ES-I3 (cell line): Measurements from ENCODE around the gene ANXA3.
"Not testable (repeated sequence)": the region's sequence is repeated elsewhere in the genome, so short reads cannot be mapped to it uniquely, and the experiment has no call there.

Experiments
- H3K36me3 ChIP-seq: 2 replicates; pipeline ENCODE4 v1.6.1; 2013; ENCODE audit warnings: mild to moderate bottlenecking, low read length, control low read depth, moderate library complexity; ENCODE audit not compliant: insufficient read depth
- H3K4me1 ChIP-seq: 2 replicates; pipeline ENCODE4 v1.6.1; 2013; ENCODE audit warnings: mild to moderate bottlenecking, control low read depth, low read length; ENCODE audit not compliant: insufficient read depth
- H3K9ac ChIP-seq: 2 replicates; pipeline ENCODE4 v1.6.1; 2013; ENCODE audit warnings: low read depth, mild to moderate bottlenecking, low read length, moderate library complexity
- H3K9me3 ChIP-seq: 2 replicates; pipeline ENCODE4 v1.6.1; 2013; ENCODE audit warnings: mild to moderate bottlenecking, low read length, moderate library complexity; ENCODE audit not compliant: control insufficient read depth, insufficient read depth

The ANXA3 gene

DNA sequence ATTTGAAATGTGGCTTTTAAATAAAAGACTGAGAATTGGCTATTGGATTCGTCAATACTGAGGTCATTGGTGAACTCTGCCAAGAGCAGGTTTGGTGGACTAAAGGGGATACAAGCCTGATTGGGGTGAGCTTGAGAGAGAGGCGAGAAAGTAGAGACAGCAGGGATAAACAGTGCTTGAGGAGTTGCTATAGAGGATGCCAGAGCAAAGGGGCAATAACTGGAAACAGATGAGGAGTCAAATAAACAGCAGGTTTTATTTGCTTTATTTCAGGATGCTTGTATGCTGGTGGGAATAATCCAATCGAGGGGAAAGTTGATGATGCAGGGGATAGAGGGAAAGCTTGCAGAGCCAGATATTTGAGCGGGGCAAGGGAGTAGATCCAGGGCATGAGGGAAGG is 24.0 kb upstream of the ANXA3 start:
- no peaks in the 10 kb centered on the region for H3K9me3 ChIP-seq
- no peaks in the 10 kb centered on the region for H3K36me3 ChIP-seq
- no peak overlapping the region for H3K9ac ChIP-seq
- H3K4me1 ChIP-seq, result no peaks in the 10 kb centered on the region

DNA sequence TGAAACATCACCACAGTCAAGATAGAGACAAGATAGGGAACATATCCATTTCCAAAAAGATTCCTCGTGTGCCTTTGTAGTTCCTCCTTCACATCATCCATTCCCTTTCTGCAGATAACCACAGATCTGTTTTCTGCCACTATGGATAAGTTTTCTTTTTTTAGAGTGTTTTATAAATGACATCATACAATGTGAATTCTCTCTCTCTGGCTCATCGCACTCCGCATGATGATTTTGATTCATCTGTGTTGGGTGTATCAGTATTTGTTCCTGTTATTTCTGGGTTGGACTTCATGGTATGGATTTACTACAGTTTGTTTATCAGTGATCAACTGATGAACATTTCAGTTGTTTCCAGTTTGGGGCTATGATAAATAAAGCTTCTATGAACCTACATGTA is 23.2 kb upstream of the ANXA3 start:
- H3K9me3 ChIP-seq, result no peaks in the 10 kb centered on the region
- H3K9ac ChIP-seq, result no peak overlapping the region
- no peaks in the 10 kb centered on the region for H3K36me3 ChIP-seq
- no peaks in the 10 kb centered on the region for H3K4me1 ChIP-seq

DNA sequence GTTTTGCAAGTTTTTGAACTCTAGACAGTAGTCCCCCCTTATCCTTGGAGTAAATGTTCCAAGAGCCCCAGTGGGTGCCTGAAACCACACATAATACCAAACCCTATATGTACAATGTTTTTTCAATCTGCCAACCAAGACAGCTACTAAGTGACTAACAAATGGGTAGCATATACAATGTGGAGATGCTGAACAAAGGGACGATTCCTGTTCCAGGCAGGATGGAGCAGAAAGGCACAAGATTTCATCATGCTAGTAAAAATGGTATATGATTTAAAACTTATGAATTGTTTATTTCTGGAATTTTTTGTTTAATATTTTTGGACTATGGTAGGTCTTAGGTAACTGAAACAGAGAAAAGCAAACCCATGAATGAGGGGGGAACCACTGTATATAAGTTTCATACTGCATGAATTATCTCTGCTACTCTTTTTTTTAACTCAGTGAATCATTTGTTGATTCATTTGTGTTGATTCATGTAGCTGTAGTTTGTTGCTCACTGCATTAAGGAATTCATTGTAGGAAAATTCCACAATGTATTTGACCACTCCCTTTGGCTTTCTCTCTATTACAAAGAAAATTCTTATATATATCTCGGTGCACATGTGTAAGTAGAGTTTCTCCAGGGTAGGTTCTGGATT is 21.9 kb upstream of the ANXA3 start:
- Histone ChIP-seq H3K4me1 (peaks cover 12% of the 10 kb centered on the region), H3K9ac (no peak overlapping the region; the same call in 1 of the 2 replicates), H3K9me3 (no peaks in the 10 kb centered on the region), H3K36me3 (no peaks in the 10 kb centered on the region)

DNA sequence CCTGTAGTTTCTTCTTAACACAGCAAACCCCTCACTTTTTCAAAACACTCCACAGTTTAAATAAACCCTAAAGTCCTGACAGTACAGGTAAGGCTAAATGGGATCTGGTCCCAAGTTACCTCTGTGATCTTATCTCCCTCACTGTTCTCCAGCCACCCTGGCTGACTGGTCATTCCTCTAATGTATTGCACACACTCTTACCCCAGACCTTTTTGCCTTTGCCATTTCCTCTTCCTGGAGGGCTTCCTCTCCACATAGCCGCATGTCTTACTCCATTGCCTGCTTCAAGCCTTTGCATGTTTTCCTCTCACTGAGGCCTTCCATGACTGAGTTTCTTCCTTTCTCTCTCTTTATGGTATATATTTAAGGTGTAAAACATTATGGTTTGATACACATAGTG is 19.5 kb upstream of the ANXA3 start:
- no peaks in the 10 kb centered on the region for H3K9me3 ChIP-seq
- H3K9ac ChIP-seq, result no peak overlapping the region
- H3K36me3 ChIP-seq, result no peaks in the 10 kb centered on the region
- peaks cover 15% of the 10 kb centered on the region for H3K4me1 ChIP-seq

DNA sequence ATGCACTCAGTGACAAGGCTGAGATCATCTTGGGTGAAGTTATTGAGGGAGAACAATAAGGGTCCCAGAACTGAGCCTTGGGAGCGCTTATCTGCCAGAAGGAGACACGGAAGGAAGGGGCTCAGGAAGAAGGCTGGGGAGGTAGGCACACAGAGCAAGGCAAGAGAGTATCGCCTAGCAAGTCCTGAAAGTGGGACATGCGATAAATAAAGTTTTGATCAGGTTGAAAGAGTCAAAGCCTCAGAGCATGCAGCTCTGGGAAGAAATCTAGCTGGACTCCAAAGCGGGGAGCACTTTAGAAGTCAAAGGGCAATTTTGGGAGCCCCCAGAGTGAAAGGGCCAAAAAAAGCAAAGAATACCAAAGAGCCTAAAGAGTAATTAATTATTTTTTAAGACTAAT is 17.7 kb upstream of the ANXA3 start:
- Histone ChIP-seq H3K4me1 (peaks cover 17% of the 10 kb centered on the region), H3K9me3 (no peaks in the 10 kb centered on the region), H3K9ac (no peak overlapping the region), H3K36me3 (no peaks in the 10 kb centered on the region)

DNA sequence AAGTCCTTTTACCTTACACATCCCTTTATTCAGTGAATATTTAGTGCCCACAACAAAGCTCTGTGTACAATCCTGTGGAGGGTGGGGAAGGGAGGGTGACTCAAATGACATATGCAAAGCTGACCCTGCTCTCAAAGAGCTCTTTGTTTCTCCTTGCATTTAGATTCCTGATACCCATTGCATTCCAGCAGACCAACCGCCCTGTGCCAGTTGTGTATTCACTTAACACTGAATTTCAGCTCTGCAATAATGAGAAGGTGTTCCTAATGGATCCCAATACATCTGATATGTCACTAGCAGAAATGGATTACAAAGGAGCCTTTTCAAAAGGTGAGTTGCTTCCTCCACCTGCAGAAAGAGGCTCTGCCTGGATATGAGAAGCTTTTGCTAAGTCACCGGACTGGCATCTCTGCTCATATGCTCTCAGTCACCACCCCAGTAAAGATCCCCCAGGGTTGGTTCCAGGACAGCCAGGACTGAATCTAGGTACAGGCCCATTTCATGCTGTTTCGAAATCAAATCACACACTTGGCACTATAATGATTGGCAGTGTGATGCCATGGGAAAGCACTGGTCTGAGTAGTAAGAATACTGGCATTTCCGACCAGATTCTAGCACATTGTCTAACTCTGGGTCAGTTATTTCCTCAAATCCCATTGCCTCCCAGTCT is 17.1 kb upstream of the ANXA3 start:
- Histone ChIP-seq H3K9ac (no peak overlapping the region), H3K36me3 (no peaks in the 10 kb centered on the region), H3K4me1 (peaks cover 17% of the 10 kb centered on the region), H3K9me3 (no peaks in the 10 kb centered on the region)

DNA sequence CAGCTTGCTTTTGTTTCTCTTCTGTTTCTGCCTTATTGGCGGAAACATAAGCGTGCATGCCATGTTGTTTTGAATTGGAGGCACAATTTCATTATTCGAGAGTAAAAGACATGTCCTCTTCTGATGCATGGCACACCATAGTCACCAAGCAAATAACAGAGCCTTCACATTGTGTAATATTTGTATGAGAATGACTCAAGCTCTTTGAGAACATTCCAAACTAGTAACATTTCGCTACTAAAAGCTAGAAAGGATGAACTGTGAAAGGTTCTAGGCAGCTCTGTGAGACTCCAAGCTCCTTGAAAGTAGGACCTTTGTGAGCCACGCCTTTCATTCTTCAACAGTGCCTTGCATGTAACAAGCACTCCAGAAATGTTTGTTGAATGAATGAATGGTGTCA is 9.2 kb upstream of the ANXA3 start:
- Histone ChIP-seq H3K9me3 (no peaks in the 10 kb centered on the region), H3K9ac (no peak overlapping the region), H3K4me1 (no peaks in the 10 kb centered on the region), H3K36me3 (no peaks in the 10 kb centered on the region)

DNA sequence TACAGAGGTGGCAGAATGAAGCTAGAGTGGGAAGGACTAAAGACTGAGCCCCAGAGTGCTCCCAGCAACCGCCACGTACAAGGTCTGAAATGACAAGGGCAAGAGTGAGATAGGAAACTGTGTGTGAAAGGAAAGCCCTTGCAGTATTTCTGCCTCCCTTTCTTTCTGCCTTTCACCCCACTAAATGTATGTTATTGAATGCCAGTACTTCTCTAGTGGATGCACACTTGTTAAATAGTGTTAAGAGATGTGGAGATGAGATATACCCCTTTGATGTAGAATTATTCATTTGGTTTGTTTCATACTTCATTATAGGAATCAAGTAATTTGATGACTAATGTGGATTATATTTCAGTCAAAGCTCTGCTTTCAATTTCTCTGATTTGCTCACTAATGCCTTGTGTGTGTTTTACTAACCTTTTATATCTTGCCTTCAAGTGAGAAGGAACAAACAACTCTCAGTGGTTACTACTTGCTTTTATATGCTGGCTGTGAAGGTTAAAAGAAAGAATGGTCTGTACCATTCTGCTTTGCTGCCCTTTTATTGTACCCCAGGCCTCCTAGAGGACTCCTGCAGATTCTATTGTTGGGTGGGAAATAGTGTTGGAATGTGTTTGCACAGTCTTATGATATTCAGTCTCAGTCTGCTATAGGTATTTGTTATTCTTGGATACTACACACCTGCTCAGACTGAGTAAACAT is 8.0 kb upstream of the ANXA3 start:
- no peak overlapping the region for H3K9ac ChIP-seq
- H3K4me1 ChIP-seq, result no peaks in the 10 kb centered on the region
- no peaks in the 10 kb centered on the region for H3K36me3 ChIP-seq
- H3K9me3 ChIP-seq, result no peaks in the 10 kb centered on the region

DNA sequence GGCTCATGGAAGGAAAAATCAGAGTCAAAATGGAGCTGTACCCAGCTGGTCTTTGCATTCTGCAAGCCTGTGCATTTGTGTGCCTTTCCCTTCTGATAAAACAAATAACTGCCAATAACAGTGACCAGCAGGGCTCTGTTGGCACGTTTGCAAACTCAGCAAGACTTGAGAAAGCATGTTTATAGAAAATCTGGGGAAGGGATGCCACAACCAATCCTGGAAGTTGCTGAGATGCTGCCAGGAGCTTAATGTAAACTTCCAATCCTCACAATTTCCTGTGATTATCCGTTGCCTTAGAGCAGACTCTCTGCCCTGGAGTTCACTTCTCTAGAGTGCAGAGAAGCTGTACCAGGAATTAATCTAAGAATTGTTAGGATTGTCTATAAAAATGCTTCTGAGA is 6.9 kb upstream of the ANXA3 start:
- Histone ChIP-seq H3K4me1 (0 out of 2 replicates have a peak, but pooled peaks cover under 1% of the 10 kb centered on the region), H3K9me3 (no peaks in the 10 kb centered on the region), H3K36me3 (no peaks in the 10 kb centered on the region), H3K9ac (no peak overlapping the region)

DNA sequence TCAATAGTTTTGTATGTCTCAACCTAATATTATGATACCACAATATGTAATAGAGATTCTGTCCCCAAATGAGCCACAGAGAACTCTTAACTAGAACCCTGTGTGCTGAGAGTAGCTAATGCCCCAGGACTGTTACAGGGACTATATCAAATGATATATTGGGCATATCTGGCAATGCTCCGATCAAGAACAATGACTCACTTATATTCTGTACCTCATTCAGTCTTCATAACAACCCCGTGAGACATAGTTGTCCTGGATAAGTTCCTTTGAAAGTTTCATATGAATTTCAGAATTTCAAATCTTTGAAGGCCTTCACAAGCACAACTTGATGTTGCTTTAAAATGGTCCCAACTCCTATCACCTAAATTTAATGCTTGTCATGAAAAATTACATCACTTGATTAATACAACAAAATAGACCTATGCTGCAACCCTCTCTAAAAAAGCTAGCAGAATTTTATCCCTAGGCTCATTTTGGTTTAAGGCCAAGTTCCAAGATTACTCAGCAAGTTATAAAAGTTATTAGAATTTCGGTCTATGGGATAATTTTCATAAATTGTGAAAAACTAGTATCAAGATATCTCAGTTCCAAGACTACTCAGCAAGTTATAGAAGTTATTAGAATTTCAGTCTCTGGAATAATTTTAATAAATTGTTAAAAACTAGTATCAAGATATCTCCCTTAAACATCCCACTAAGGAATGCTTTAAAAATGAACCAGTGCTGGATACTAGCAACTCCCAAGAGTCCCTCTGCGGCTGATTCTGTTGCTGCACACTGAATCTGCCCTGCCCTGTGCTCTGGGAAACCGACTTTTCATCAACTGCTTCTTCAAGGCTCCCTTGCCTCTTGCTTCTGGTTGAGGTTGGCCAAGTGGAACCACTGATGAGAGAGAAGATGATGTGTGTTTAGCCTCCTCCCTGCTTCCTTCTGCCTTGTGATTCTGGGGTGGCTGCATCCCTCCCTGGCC is 6.0 kb upstream of the ANXA3 start:
- Histone ChIP-seq H3K36me3 (no peaks in the 10 kb centered on the region), H3K4me1 (peaks cover 7% of the 10 kb centered on the region), H3K9ac (no peak overlapping the region), H3K9me3 (no peaks in the 10 kb centered on the region)

DNA sequence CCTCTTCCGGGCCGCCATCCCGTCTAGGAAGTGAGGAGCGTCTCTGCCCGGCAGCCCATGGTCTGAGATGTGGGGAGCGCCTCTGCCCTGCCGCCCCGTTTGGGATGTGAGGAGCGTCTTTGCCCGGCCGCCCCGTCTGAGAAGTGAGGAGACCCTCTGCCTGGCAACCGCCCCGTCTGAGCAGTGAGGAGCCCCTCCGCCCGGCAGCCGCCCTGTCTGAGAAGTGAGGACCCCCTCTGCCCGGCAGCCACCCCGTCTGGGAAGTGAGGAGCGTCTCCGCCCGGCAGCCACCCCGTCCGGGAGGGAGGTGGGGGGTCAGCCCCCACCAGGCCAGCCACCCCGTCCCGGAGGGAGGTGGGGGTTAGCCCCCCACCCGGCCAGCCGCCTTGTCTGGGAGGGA is 3.7 kb upstream of the ANXA3 start:
- not testable (repeated sequence) for H3K9me3 ChIP-seq, H3K9ac ChIP-seq, H3K36me3 ChIP-seq
- H3K4me1 ChIP-seq, result peaks cover 12% of the 10 kb centered on the region

DNA sequence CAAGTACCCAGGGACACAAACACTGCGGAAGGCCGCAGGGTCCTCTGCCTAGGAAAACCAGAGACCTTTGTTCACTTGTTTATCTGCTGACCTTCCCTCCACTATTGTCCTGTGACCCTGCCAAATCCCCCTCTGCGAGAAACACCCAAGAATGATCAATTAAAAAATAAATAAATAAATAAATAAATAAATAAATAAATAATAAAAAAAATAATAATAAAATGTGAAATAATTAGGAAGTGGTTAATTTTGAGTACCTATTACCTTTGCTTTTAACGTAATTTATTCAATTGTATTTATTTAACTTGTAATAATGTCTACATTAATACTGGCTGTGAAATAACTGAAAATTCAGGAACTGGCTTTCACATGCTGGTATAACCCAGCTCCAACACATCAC is 2.7 kb upstream of the ANXA3 start:
- peaks cover 22% of the 10 kb centered on the region for H3K4me1 ChIP-seq
- H3K36me3 ChIP-seq, H3K9me3 ChIP-seq, H3K9ac ChIP-seq: not testable (repeated sequence)

DNA sequence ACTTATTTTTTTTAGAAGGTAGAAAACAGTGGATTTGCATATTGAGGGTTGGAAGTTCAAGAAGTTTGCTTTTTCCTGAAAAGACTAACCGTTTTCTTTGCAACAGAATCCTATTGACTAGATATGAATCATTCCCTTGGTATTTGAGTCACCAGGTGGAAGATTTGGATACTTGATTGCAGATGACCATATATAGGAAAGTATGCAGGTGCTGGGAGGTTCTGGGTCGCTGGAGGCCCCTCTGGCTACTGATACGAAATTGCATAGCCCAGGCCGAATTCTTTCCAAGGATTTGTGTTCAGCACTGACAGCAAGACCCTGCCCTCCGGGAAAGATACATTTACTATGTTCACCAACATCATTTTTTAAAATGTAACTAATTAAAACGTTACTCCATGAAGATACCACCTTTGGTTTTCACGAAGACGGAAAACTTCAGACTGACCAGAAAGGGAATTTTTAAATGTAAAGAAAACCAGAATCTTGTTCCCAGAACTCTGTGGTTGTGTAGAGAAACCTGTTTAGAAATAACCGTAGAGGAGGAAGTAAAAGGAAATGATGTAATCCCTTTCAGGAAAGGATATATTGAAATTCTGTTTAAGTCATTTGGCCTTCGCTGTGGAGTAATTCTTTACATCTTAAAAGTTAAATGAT is 946 bp downstream of the ANXA3 start:
- H3K36me3 ChIP-seq, result peaks cover 3% of the 10 kb centered on the region; the same call in 1 of the 2 replicates
- peak overlapping the region; percentile 80 for H3K9ac ChIP-seq
- H3K9me3 ChIP-seq, result no peaks in the 10 kb centered on the region
- peaks cover 26% of the 10 kb centered on the region for H3K4me1 ChIP-seq

DNA sequence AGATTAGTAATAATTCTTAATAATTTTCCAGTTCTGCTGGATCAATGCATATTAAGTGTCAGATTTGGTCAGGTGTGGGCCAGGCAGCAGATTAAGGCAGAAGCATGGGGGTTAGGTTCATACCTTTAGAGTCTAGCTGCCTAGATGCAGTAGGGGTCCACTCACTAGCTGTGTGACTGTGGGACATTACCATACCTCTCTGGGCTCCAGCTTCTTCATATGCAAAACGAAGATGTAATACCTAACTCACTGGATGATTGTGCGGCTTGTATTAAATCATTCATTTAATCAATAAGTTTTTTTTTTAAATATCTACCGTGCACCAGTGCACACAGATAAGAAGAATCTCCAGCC is 1.4 kb downstream of the ANXA3 start:
- Histone ChIP-seq H3K36me3 (peaks cover 3% of the 10 kb centered on the region; the same call in 1 of the 2 replicates), H3K4me1 (peaks cover 26% of the 10 kb centered on the region), H3K9ac (peak overlapping the region; percentile 60), H3K9me3 (no peaks in the 10 kb centered on the region)
